ENCODE results near the gene NOXO1. TPM values are rescaled to one million over a fixed set of nuclear protein-coding genes. Genes with fewer than 3 reads are reported as not detected.
"Not testable (repeated sequence)": the region's sequence is repeated elsewhere in the genome, so short reads cannot be mapped to it uniquely, and the experiment has no call there.

NOXO1 gene
- polyA plus RNA-seq, 1 donor from 2014 or later, result 8.5 TPM

- not testable (repeated sequence) for H3K27ac ChIP-seq (ENCODE audit: low read length); H3K9me2 ChIP-seq (ENCODE audit: insufficient read depth, low read length); H3K9ac ChIP-seq (ENCODE audit: low read length); H3K36me3 ChIP-seq (ENCODE audit: insufficient read depth, low read length); H3K4me2 ChIP-seq (ENCODE audit: low read length); H3K4me3 ChIP-seq (ENCODE audit: low read length); H2AFZ ChIP-seq (ENCODE audit: low read depth, low read length); H3F3A ChIP-seq (ENCODE audit: insufficient read depth, low read length, poor library complexity, severe bottlenecking); H3K27me3 ChIP-seq (ENCODE audit: insufficient read depth, low read depth, low read length); H3K79me2 ChIP-seq (replicated peaks; ENCODE audit: insufficient read depth, low read length); H4K20me1 ChIP-seq (ENCODE audit: insufficient read depth); H3K9me3 ChIP-seq (ENCODE audit: low read length)
Measured at GRCh38 chr16:1939833-1940232, 41.4 kb downstream of the NOXO1 start.

GRCh38 chr16:1938910-1939309 lies 42.4 kb downstream of the NOXO1 start:
- H2AFZ ChIP-seq (ENCODE audit: low read depth, low read length), result no peak overlapping the region
- H3K9me2 ChIP-seq (ENCODE audit: insufficient read depth, low read length), result no peaks in the 10 kb centered on the region
- no peaks in the 10 kb centered on the region for H4K20me1 ChIP-seq (ENCODE audit: insufficient read depth)
- H3K79me2 ChIP-seq (replicated peaks; ENCODE audit: insufficient read depth, low read length), result no peaks in the 10 kb centered on the region
- no peaks in the 10 kb centered on the region for H3K36me3 ChIP-seq (ENCODE audit: insufficient read depth, low read length)
- no peaks in the 10 kb centered on the region for H3F3A ChIP-seq (ENCODE audit: insufficient read depth, low read length, poor library complexity, severe bottlenecking)
- TF ChIP-seq, protein P1, sequence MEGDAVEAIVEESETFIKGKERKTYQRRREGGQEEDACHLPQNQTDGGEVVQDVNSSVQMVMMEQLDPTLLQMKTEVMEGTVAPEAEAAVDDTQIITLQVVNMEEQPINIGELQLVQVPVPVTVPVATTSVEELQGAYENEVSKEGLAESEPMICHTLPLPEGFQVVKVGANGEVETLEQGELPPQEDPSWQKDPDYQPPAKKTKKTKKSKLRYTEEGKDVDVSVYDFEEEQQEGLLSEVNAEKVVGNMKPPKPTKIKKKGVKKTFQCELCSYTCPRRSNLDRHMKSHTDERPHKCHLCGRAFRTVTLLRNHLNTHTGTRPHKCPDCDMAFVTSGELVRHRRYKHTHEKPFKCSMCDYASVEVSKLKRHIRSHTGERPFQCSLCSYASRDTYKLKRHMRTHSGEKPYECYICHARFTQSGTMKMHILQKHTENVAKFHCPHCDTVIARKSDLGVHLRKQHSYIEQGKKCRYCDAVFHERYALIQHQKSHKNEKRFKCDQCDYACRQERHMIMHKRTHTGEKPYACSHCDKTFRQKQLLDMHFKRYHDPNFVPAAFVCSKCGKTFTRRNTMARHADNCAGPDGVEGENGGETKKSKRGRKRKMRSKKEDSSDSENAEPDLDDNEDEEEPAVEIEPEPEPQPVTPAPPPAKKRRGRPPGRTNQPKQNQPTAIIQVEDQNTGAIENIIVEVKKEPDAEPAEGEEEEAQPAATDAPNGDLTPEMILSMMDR (IDR thresholded peaks at IDR 0.05; ENCODE audit: poor library complexity, severe bottlenecking), result no peak
- TF ChIP-seq EZH2 (IDR thresholded peaks at IDR 0.05; ENCODE audit: borderline replicate concordance, insufficient read depth, low read length, poor library complexity, severe bottlenecking) (no peak), RAD21 (conservative IDR thresholded peaks at IDR 0.05) (no peak), EP300 (conservative IDR thresholded peaks at IDR 0.05; ENCODE audit: poor library complexity, severe bottlenecking) (no peak), MXI1 (conservative IDR thresholded peaks at IDR 0.05; ENCODE audit: poor library complexity, severe bottlenecking) (no peak), TAF1 (IDR thresholded peaks at IDR 0.05; ENCODE audit: low read depth) (no peak), POLR2AphosphoS5 (IDR thresholded peaks at IDR 0.05) (no peak)
- H3K27me3 ChIP-seq (ENCODE audit: insufficient read depth, low read depth, low read length), result no peaks in the 10 kb centered on the region
- H3K4me2 ChIP-seq (ENCODE audit: low read length), result no peak overlapping the region
- no peak overlapping the region for H3K9ac ChIP-seq (ENCODE audit: low read length)
- no peaks in the 10 kb centered on the region for H3K9me3 ChIP-seq (ENCODE audit: low read length)
- H3K4me3 ChIP-seq (ENCODE audit: low read length), result no peak overlapping the region
- H3K27ac ChIP-seq (ENCODE audit: low read length), result no peak overlapping the region

DNA sequence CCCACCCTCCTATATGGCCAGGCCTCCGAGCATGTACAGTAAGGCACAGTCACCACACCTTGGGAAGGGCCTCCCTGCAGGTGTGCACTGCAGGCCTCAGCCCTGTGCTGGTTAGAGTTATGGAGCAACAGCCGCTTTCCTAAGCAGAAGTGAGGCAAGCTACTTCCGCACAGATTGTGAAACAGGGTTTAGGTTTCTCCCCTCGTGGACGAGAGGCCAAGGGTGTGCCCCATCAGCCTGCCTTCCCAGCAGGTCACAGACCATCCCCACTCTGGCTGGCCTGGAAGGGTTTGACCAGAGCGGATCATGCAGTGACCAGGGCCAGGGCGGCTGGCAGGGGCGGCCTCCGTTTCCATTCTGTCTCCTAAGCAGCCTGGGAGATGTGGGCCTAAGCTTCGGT lies 43.0 kb downstream of the NOXO1 start:
- Histone ChIP-seq H3K4me3 (ENCODE audit: low read length) (no peak overlapping the region), H3K36me3 (ENCODE audit: insufficient read depth, low read length) (no peaks in the 10 kb centered on the region), H3K27me3 (ENCODE audit: insufficient read depth, low read depth, low read length) (no peaks in the 10 kb centered on the region), H2AFZ (ENCODE audit: low read depth, low read length) (no peak overlapping the region), H3K79me2 (replicated peaks; ENCODE audit: insufficient read depth, low read length) (no peaks in the 10 kb centered on the region), H4K20me1 (ENCODE audit: insufficient read depth) (no peaks in the 10 kb centered on the region), H3F3A (ENCODE audit: insufficient read depth, low read length, poor library complexity, severe bottlenecking) (no peaks in the 10 kb centered on the region), H3K9ac (ENCODE audit: low read length) (no peak overlapping the region), H3K9me3 (ENCODE audit: low read length) (no peaks in the 10 kb centered on the region), H3K9me2 (ENCODE audit: insufficient read depth, low read length) (no peaks in the 10 kb centered on the region), H3K27ac (ENCODE audit: low read length) (no peak overlapping the region), H3K4me2 (ENCODE audit: low read length) (no peak overlapping the region)
- TF ChIP-seq EP300 (conservative IDR thresholded peaks at IDR 0.05; ENCODE audit: poor library complexity, severe bottlenecking) (no peak), REST (IDR thresholded peaks at IDR 0.05; ENCODE audit: borderline replicate concordance) (no peak), TAF1 (IDR thresholded peaks at IDR 0.05; ENCODE audit: low read depth) (no peak), MXI1 (conservative IDR thresholded peaks at IDR 0.05; ENCODE audit: poor library complexity, severe bottlenecking) (no peak)

Data from neural cell (in vitro differentiated cells).